Stomach (tissue), 9 donors: ENCODE results near the gene MED13L. TPM values are rescaled to one million over a fixed set of nuclear protein-coding genes. Genes with fewer than 3 reads are reported as not detected.

ENCODE experiments used
- DNase-seq, 2 donors: peaks; one replicate each; pipeline versions ENCODE4 v3.0.0 to v3.0.0-alpha.2; 2013 to 2019
- H3K27ac ChIP-seq, 5 donors: fragments of 200-600 bp in 4 of 5; sonication (generic) in 4 of 5; one replicate each; pipeline ENCODE4 v1.5.1; 2013 to 2019; ENCODE audit warnings: mild to moderate bottlenecking in 1 of 5, moderate library complexity in 1 of 5
- H3K27me3 ChIP-seq, 3 donors: fragments of 200-600 bp; sonication (generic); one replicate each; pipeline ENCODE4 v1.5.1; 2017 to 2019; ENCODE audit warnings: mixed run types in 1 of 3
- H3K36me3 ChIP-seq, 4 donors: fragments of 200-600 bp; sonication (generic); 1 replicate in 3 of 4; 2 replicates in 1 of 4; pipeline ENCODE4 v1.5.1; 2016 to 2019
- H3K4me1 ChIP-seq, 4 donors: fragments of 200-600 bp; sonication (generic); one replicate each; pipeline ENCODE4 v1.5.1; 2016 to 2019
- H3K4me3 ChIP-seq, 4 donors: fragments of 200-600 bp; sonication (generic) in 3 of 4; one replicate each; pipeline ENCODE4 v1.5.1; 2016 to 2019; ENCODE audit warnings: mild to moderate bottlenecking in 1 of 4
- H3K9me3 ChIP-seq, 4 donors: fragments of 200-600 bp; sonication (generic); one replicate each; pipeline ENCODE4 v1.5.1; 2016 to 2019
- EP300 ChIP-seq: sonication (generic); formaldehyde crosslinking; IDR thresholded peaks from one replicate; pipeline ENCODE4 v1.6.1; 2017; ENCODE audit warnings: antibody characterized with exemption
- POLR2A ChIP-seq, 4 donors: fragments of 450-650 bp; IDR thresholded peaks; one replicate each; pipeline ENCODE4 v1.6.1; 2016; ENCODE audit warnings: antibody characterized with exemption in 4 of 4, control low read depth in 2 of 4, mild to moderate bottlenecking in 1 of 4, moderate library complexity in 1 of 4
- POLR2AphosphoS5 ChIP-seq, 3 donors: sonication (generic); formaldehyde crosslinking; IDR thresholded peaks; one replicate each; pipeline ENCODE4 v1.6.1; 2016; ENCODE audit warnings: antibody characterized with exemption in 3 of 3
- WGBS, 5 donors: extraction: QIAGEN DNeasy Blood & Tissue Kit in 3 of 5; methylation state at CpG; one replicate each; pipeline versions ENCODE4 v1.1.5 to v1.1.7; 2013 to 2018; 5-methylcytosine and 5-hydroxymethylcytosine counted together
- intact Hi-C: fragments of 100-400 bp; cut with DNase I; formaldehyde crosslinking; loops from one replicate; pipeline ENCODE4 v1.15.1; 2023; ENCODE audit warnings: low total_unique reads
- polyA plus RNA-seq, 3 donors: library from polyadenylated mRNA; stranded (reverse); fragments of 200-250 nt; gene quantifications; one replicate each; pipeline ENCODE4 v1.2.3, GENCODE V29; 2013
- total RNA-seq, 5 donors: library from RNA; depleted of rRNA; stranded (reverse); fragments of >200 nt; gene quantifications; one replicate each; pipeline versions ENCODE4 v1.1.0 to v1.2.3, GENCODE V29; 2014 to 2016
- TF ChIP-seq, protein P1 (sequence below), 7 experiments: fragments of 450-650 bp in 4 of 7; fragments of 200-600 bp in 3 of 7; sonication (generic) in 3 of 7; IDR thresholded peaks; one replicate each; pipeline ENCODE4 v1.5.1; 2016 to 2019; ENCODE audit warnings: antibody characterized with exemption in 7 of 7, control low read depth in 2 of 7, mild to moderate bottlenecking in 1 of 7
- donor health status: healthy with polysubstance abuse.
- donor health status: Bipolar disorder and iron deficiency.
- donor health status: healthy.

The MED13L gene
- total and polyA plus RNA-seq, 8 donors = 10.4 to 305 (median 72.7) TPM

- H3K9me3 ChIP-seq = no peaks in the 10 kb centered on the region
- H3K4me1 ChIP-seq = peaks cover 10 to 82% (median 45%) of the 10 kb centered on the region in 4 donors
These were observed 87.8 kb downstream of the MED13L start for GRCh38 chr12:116189692-116190091.

GRCh38 chr12:116188581-116188980 lies 88.9 kb downstream of the MED13L start:
- Histone ChIP-seq H3K27me3 (no peaks in the 10 kb centered on the region), H3K4me3 (no peak overlapping the region), H3K4me1 (peaks cover 10 to 85% (median 49%) of the 10 kb centered on the region in 4 donors), H3K36me3 (no peaks in the 10 kb centered on the region), H3K9me3 (no peaks in the 10 kb centered on the region), H3K27ac (no peak overlapping the region)
- no peak for DNase-seq
- intact Hi-C loops = no loop called here
- TF ChIP-seq, protein P1, sequence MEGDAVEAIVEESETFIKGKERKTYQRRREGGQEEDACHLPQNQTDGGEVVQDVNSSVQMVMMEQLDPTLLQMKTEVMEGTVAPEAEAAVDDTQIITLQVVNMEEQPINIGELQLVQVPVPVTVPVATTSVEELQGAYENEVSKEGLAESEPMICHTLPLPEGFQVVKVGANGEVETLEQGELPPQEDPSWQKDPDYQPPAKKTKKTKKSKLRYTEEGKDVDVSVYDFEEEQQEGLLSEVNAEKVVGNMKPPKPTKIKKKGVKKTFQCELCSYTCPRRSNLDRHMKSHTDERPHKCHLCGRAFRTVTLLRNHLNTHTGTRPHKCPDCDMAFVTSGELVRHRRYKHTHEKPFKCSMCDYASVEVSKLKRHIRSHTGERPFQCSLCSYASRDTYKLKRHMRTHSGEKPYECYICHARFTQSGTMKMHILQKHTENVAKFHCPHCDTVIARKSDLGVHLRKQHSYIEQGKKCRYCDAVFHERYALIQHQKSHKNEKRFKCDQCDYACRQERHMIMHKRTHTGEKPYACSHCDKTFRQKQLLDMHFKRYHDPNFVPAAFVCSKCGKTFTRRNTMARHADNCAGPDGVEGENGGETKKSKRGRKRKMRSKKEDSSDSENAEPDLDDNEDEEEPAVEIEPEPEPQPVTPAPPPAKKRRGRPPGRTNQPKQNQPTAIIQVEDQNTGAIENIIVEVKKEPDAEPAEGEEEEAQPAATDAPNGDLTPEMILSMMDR (IDR thresholded peaks at IDR 0.05) = no peak
- TF ChIP-seq POLR2AphosphoS5 (IDR thresholded peaks at IDR 0.05) = no peak
- TF ChIP-seq POLR2A (IDR thresholded peaks at IDR 0.05) = no peak
- TF ChIP-seq EP300 = no peak
- WGBS, 5 donors = 71 to 81% (median 76%) methylated on average over 3 of the region's 3 CpGs

More at GRCh38 chr12:116189692-116190091, 87.8 kb downstream of the MED13L start:
- Histone ChIP-seq H3K4me3 (no peak overlapping the region), H3K27me3 (no peaks in the 10 kb centered on the region), H3K36me3 (no peaks in the 10 kb centered on the region), H3K27ac (no peak overlapping the region)
- intact Hi-C loops = no loop called here
- no peak for DNase-seq
- TF ChIP-seq POLR2A (IDR thresholded peaks at IDR 0.05) (no peak), EP300 (no peak), POLR2AphosphoS5 (IDR thresholded peaks at IDR 0.05) (no peak)
- TF ChIP-seq, protein P1 (IDR thresholded peaks at IDR 0.05) = no peak

GRCh38 chr12:116187151-116187511 lies 90.4 kb downstream of the MED13L start:
- H3K4me3 ChIP-seq = no peak overlapping the region
- TF ChIP-seq, protein P1 (IDR thresholded peaks at IDR 0.05) = no peak
- no peak for TF ChIP-seq POLR2AphosphoS5 (IDR thresholded peaks at IDR 0.05)
- TF ChIP-seq EP300 = no peak
- no peak for TF ChIP-seq POLR2A (IDR thresholded peaks at IDR 0.05)
- no peak for DNase-seq
- intact Hi-C loops = no loop called here
- H3K27ac ChIP-seq = no peak overlapping the region
- no peaks in the 10 kb centered on the region for H3K27me3 ChIP-seq
- peaks cover 13 to 86% (median 51%) of the 10 kb centered on the region in 4 donors for H3K4me1 ChIP-seq
- no peaks in the 10 kb centered on the region for H3K36me3 ChIP-seq
- no peaks in the 10 kb centered on the region for H3K9me3 ChIP-seq
- 53 to 79% (median 67%) methylated on average over 1 of the region's 1 CpG for WGBS, 5 donors

DNA sequence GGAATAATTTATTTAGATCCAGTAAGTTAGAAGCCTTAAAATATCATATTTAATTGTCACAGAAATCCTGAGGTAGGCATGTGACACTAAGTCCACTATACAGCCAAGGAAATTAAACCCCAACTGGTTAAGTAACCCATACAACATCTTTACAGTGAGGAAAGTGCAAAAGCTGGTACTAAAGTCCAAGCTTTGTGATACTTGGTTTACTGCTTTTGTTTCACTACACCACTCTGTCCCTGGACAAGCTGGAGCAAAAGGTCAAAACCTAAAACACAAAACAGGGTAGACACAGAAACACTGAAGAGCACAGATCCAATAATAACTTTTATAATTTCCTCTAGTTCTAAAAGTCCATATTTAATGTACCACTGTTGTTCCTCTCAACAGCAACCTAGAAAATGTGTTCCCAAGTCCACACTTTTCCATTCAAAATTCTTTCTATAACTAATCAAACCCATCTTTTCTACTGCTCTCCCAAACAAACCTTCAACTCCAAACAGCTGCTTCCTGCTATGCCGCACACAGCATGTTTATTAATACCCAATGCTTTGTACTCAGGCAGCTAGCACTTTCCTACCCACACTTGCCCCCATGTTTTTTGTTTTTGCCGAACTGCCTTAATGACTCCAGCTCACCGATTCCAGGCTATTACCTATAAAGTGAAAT lies 90.9 kb downstream of the MED13L start:
- intact Hi-C loops = no loop called here
- 53 to 75% (median 66%) methylated on average over 3 of the region's 3 CpGs for WGBS, 5 donors
- no peak for TF ChIP-seq EP300
- TF ChIP-seq POLR2A (IDR thresholded peaks at IDR 0.05) = no peak
- TF ChIP-seq, protein P1 (IDR thresholded peaks at IDR 0.05) = no peak
- H3K9me3 ChIP-seq = no peaks in the 10 kb centered on the region
- H3K27ac ChIP-seq = no peak overlapping the region
- no peaks in the 10 kb centered on the region for H3K27me3 ChIP-seq
- no peak overlapping the region for H3K4me3 ChIP-seq
- DNase-seq = no peak
- no peaks in the 10 kb centered on the region for H3K36me3 ChIP-seq
- H3K4me1 ChIP-seq = peaks cover 13 to 91% (median 54%) of the 10 kb centered on the region in 4 donors
